Measurements from ENCODE around the gene RNF32.
"Not testable (repeated sequence)": the region's sequence is repeated elsewhere in the genome, so short reads cannot be mapped to it uniquely, and the experiment has no call there.

The RNF32 gene

GRCh38 chr7:156629873-156630272, 10.7 kb upstream of the RNF32 start:
- no peak overlapping the region for H3K4me3 ChIP-seq (ENCODE audit: low read depth, low read length)
- no peaks in the 10 kb centered on the region for H3K27me3 ChIP-seq (ENCODE audit: insufficient read depth, low read length)
- H3K79me2 ChIP-seq (ENCODE audit: control insufficient read depth, insufficient read depth, low read length, unreplicated experiment) = no peaks in the 10 kb centered on the region
- H3K27ac ChIP-seq (ENCODE audit: low read depth, low read length) = no peak overlapping the region
- H3K36me3 ChIP-seq (ENCODE audit: insufficient read depth, low read length) = no peaks in the 10 kb centered on the region
- H2AFZ ChIP-seq (ENCODE audit: low read length, unreplicated experiment) = no peak overlapping the region
- no peaks in the 10 kb centered on the region for H3K4me1 ChIP-seq (ENCODE audit: control insufficient read depth, insufficient read depth, low read length, unreplicated experiment)

DNA sequence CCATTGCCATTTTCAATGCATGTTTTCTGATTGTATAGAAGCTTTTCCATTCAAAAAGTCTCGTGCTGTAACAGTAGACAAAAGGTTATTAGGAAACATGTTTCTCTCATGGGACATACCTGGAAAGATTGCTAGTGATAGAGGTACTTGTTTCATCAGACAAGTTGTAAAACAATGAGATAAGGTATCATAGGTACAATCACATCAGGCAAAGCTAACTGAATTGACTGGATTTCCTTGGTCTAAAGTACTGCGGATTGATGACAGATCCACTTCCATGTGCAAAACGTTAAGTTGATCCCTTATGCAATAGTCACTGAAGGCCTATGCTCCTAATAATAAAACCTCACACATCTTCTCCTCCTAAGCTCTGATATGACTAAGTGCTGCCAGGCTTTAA, 6.5 kb upstream of the RNF32 start:
- Histone ChIP-seq H3K27me3 (ENCODE audit: insufficient read depth, low read length) (no peaks in the 10 kb centered on the region), H3K27ac (ENCODE audit: low read depth, low read length) (no peak overlapping the region), H3K79me2 (ENCODE audit: control insufficient read depth, insufficient read depth, low read length, unreplicated experiment) (peaks cover 18% of the 10 kb centered on the region), H3K4me1 (ENCODE audit: control insufficient read depth, insufficient read depth, low read length, unreplicated experiment) (peaks cover 4% of the 10 kb centered on the region), H3K36me3 (ENCODE audit: insufficient read depth, low read length) (peaks cover 3% of the 10 kb centered on the region; the same call in 1 of the 2 replicates), H2AFZ (ENCODE audit: low read length, unreplicated experiment) (no peak overlapping the region), H3K4me3 (ENCODE audit: low read depth, low read length) (no peak overlapping the region)

GRCh38 chr7:156635529-156636385, 4.8 kb upstream of the RNF32 start:
- peaks cover 31% of the 10 kb centered on the region for H3K79me2 ChIP-seq (ENCODE audit: control insufficient read depth, insufficient read depth, low read length, unreplicated experiment)
- H3K27me3 ChIP-seq (ENCODE audit: insufficient read depth, low read length) = no peaks in the 10 kb centered on the region
- H3K4me1 ChIP-seq (ENCODE audit: control insufficient read depth, insufficient read depth, low read length, unreplicated experiment) = peaks cover 13% of the 10 kb centered on the region
- no peak overlapping the region for H2AFZ ChIP-seq (ENCODE audit: low read length, unreplicated experiment)
- peaks cover 3% of the 10 kb centered on the region; the same call in 1 of the 2 replicates for H3K36me3 ChIP-seq (ENCODE audit: insufficient read depth, low read length)
- H3K27ac ChIP-seq (ENCODE audit: low read depth, low read length) = no peak overlapping the region
- no peak overlapping the region for H3K4me3 ChIP-seq (ENCODE audit: low read depth, low read length)

DNA sequence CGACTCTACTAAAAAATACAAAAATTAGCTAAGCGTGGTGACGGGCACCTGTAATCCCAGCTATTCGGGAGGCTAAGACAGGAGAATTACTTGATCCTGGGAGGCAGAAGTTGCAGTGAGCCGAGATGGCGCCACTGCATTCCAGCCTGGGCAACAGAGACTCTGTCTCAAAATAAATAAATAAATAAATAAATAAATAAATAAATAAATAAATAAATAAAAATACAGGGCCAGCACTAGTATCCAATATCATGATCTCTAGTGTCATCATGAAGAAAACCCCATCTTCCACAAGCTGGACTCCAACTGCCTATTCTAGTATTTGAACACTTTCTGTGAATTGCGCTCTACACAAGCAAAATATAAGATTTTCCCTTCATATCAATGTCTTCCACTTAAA, 3.5 kb upstream of the RNF32 start:
- not testable (repeated sequence) for H3K27me3 ChIP-seq (ENCODE audit: insufficient read depth, low read length); H3K27ac ChIP-seq (ENCODE audit: low read depth, low read length); H3K4me3 ChIP-seq (ENCODE audit: low read depth, low read length); H2AFZ ChIP-seq (ENCODE audit: low read length, unreplicated experiment); H3K36me3 ChIP-seq (ENCODE audit: insufficient read depth, low read length)
- peaks cover 20% of the 10 kb centered on the region for H3K4me1 ChIP-seq (ENCODE audit: control insufficient read depth, insufficient read depth, low read length, unreplicated experiment)
- H3K79me2 ChIP-seq (ENCODE audit: control insufficient read depth, insufficient read depth, low read length, unreplicated experiment) = peaks cover 31% of the 10 kb centered on the region

GRCh38 chr7:156638443-156639077, 2.0 kb upstream of the RNF32 start:
- Histone ChIP-seq H3K4me1 (ENCODE audit: control insufficient read depth, insufficient read depth, low read length, unreplicated experiment) (peaks cover 20% of the 10 kb centered on the region), H3K79me2 (ENCODE audit: control insufficient read depth, insufficient read depth, low read length, unreplicated experiment) (peaks cover 31% of the 10 kb centered on the region), H3K4me3 (ENCODE audit: low read depth, low read length) (peak overlapping the region; percentile 91), H3K27ac (ENCODE audit: low read depth, low read length) (no peak overlapping the region), H3K36me3 (ENCODE audit: insufficient read depth, low read length) (peaks cover 3% of the 10 kb centered on the region; the same call in 1 of the 2 replicates), H2AFZ (ENCODE audit: low read length, unreplicated experiment) (no peak overlapping the region), H3K27me3 (ENCODE audit: insufficient read depth, low read length) (no peaks in the 10 kb centered on the region)

GRCh38 chr7:156639426-156640256, 933 bp upstream of the RNF32 start:
- H2AFZ ChIP-seq (ENCODE audit: low read length, unreplicated experiment) = peak overlapping the region; percentile 94
- peaks cover 20% of the 10 kb centered on the region for H3K4me1 ChIP-seq (ENCODE audit: control insufficient read depth, insufficient read depth, low read length, unreplicated experiment)
- H3K27me3 ChIP-seq (ENCODE audit: insufficient read depth, low read length) = no peaks in the 10 kb centered on the region
- peaks cover 31% of the 10 kb centered on the region for H3K79me2 ChIP-seq (ENCODE audit: control insufficient read depth, insufficient read depth, low read length, unreplicated experiment)
- H3K27ac ChIP-seq (ENCODE audit: low read depth, low read length) = peak overlapping the region; percentile 20; the same call in 1 of the 2 replicates
- H3K36me3 ChIP-seq (ENCODE audit: insufficient read depth, low read length) = peaks cover 3% of the 10 kb centered on the region; the same call in 1 of the 2 replicates
- peak overlapping the region; percentile 91 for H3K4me3 ChIP-seq (ENCODE audit: low read depth, low read length)

DNA sequence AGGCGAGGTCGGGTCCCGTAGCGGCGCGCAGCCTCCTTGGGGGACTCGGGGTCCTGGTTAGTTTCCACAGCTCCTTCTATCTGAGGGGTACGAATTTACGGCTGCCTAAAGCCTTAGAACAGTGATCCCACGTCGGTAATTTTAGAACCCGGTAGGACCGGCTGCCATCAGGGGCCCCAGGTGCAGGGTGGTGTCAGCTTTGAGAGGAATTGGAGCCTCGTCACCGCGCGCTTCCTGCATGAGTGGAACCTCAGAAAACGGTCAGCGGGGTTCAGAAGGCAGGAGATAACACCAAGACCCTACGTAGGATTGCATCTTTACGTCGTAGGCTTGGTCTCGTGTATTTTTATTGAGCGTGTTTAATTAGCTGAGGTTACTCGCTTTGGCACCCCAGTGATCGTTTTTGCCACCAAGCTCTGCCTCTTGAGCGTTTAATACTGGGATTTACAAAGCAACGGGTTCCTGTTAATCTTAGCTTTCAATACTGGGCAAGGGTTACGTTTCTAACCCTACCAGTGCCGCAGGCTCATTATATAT, 443 bp downstream of the RNF32 start:
- no peaks in the 10 kb centered on the region; the same call in 1 of the 2 replicates for H3K27me3 ChIP-seq (ENCODE audit: insufficient read depth, low read length)
- peak overlapping the region; percentile 91 for H3K4me3 ChIP-seq (ENCODE audit: low read depth, low read length)
- H2AFZ ChIP-seq (ENCODE audit: low read length, unreplicated experiment) = peak overlapping the region; percentile 87
- peaks cover 3% of the 10 kb centered on the region; the same call in 1 of the 2 replicates for H3K36me3 ChIP-seq (ENCODE audit: insufficient read depth, low read length)
- peak overlapping the region; percentile 78 for H3K27ac ChIP-seq (ENCODE audit: low read depth, low read length)
- peaks cover 31% of the 10 kb centered on the region for H3K79me2 ChIP-seq (ENCODE audit: control insufficient read depth, insufficient read depth, low read length, unreplicated experiment)
- peaks cover 20% of the 10 kb centered on the region for H3K4me1 ChIP-seq (ENCODE audit: control insufficient read depth, insufficient read depth, low read length, unreplicated experiment)

DNA sequence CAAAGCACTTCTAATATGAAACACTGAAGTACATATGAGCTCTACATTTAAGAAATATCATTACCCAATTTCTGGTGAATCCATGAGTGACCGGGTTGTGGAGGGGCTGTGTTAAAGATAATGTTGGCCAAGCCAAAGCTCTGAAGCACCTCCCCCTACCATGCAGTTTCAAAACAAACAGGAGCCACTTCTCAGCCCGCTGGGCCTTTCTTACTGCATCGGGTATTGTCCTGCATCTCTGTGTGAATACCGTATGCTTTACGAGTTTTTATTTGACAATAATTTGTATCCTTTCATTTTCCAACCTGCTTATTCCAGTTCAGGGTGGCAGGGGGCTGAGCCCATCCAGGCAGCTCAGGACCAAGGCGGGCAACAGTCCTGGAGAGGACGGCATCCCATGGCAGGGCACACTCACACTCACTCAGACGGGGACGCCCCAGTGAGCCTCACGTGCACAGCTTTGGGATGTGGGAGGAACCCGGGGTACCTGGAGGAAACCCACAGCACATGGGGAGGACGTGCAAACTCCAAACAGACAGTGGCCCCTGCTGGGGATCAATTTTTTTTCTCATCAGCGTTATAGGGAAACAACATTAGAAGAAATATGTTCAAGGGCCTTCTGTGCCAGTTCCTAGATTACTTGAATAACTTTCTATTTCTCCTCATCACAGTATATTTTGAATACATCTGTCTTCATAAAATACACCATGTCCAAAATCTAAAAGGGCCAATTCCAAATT, 1.9 kb downstream of the RNF32 start:
- Histone ChIP-seq H3K27me3 (ENCODE audit: insufficient read depth, low read length) (no peaks in the 10 kb centered on the region; the same call in 1 of the 2 replicates), H3K36me3 (ENCODE audit: insufficient read depth, low read length) (peaks cover 3% of the 10 kb centered on the region; the same call in 1 of the 2 replicates), H3K4me3 (ENCODE audit: low read depth, low read length) (no peak overlapping the region), H3K4me1 (ENCODE audit: control insufficient read depth, insufficient read depth, low read length, unreplicated experiment) (peaks cover 20% of the 10 kb centered on the region), H2AFZ (ENCODE audit: low read length, unreplicated experiment) (no peak overlapping the region), H3K79me2 (ENCODE audit: control insufficient read depth, insufficient read depth, low read length, unreplicated experiment) (peaks cover 28% of the 10 kb centered on the region), H3K27ac (ENCODE audit: low read depth, low read length) (no peak overlapping the region)

DNA sequence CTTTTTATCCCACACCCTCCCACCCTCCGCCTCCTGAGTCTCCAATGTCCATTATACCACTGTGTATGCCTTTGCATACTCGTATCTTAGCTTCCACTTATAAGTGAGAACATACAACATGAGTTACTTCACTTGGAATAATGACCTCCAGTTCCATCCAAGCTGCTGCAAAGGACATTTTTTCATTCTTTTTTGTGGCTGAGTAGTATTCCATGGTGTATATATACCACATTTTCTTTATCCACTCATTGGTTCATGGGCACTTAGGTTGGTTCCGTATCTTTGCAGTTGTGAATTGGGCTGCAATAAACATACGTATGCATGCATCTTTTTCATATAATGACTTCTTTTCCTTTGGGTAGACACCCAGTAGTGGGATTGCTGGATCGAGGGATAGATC, 6.8 kb downstream of the RNF32 start:
- H2AFZ ChIP-seq (ENCODE audit: low read length, unreplicated experiment); H3K4me3 ChIP-seq (ENCODE audit: low read depth, low read length); H3K27me3 ChIP-seq (ENCODE audit: insufficient read depth, low read length); H3K79me2 ChIP-seq (ENCODE audit: control insufficient read depth, insufficient read depth, low read length, unreplicated experiment); H3K4me1 ChIP-seq (ENCODE audit: control insufficient read depth, insufficient read depth, low read length, unreplicated experiment); H3K27ac ChIP-seq (ENCODE audit: low read depth, low read length); H3K36me3 ChIP-seq (ENCODE audit: insufficient read depth, low read length): not testable (repeated sequence)
